Trophoblast cell (in vitro differentiated cells and primary cell): ENCODE data around the gene XRN2.

Experiments used
- DNase-seq, 2 donors: peaks; one replicate each; pipeline ENCODE4 v3.0.0-alpha.2; 2016
- H2AFZ ChIP-seq: 2 replicates; pipeline ENCODE4 v1.6.1; 2013; ENCODE audit warnings: low read length, moderate library complexity, mild to moderate bottlenecking; ENCODE audit not compliant: insufficient read depth, poor library complexity
- H2AK5ac ChIP-seq: 2 replicates; pipeline ENCODE4 v1.6.1; 2013; ENCODE audit warnings: mild to moderate bottlenecking, low read length
- H2BK120ac ChIP-seq: 2 replicates; pipeline ENCODE4 v1.6.1; 2013; ENCODE audit warnings: low read length, mild to moderate bottlenecking, moderate library complexity; ENCODE audit not compliant: insufficient read depth, poor library complexity
- H2BK12ac ChIP-seq: 2 replicates; pipeline ENCODE4 v1.6.1; 2013; ENCODE audit warnings: mild to moderate bottlenecking, low read length, moderate library complexity
- H2BK5ac ChIP-seq: 2 replicates; pipeline ENCODE4 v1.6.1; 2013; ENCODE audit warnings: low read length, low read depth, moderate library complexity, mild to moderate bottlenecking; ENCODE audit not compliant: poor library complexity
- H3K14ac ChIP-seq: 2 replicates; pipeline ENCODE4 v1.6.1; 2013; ENCODE audit warnings: mild to moderate bottlenecking, low read length
- H3K18ac ChIP-seq: 2 replicates; pipeline ENCODE4 v1.6.1; 2013; ENCODE audit warnings: mild to moderate bottlenecking, low read length
- H3K23ac ChIP-seq: 2 replicates; pipeline ENCODE4 v1.6.1; 2013; ENCODE audit warnings: low read length
- H3K27ac ChIP-seq: 2 replicates; pipeline ENCODE4 v1.5.1; 2013; ENCODE audit warnings: low read depth, mild to moderate bottlenecking, inconsistent platforms, low read length, moderate library complexity
- H3K27me3 ChIP-seq: 2 replicates; pipeline ENCODE4 v1.6.1; 2013; ENCODE audit warnings: inconsistent platforms, mild to moderate bottlenecking, low read length, moderate library complexity; ENCODE audit not compliant: insufficient read depth
- H3K36me3 ChIP-seq, 2 experiments: 1 replicate in 1 of 2; 2 replicates in 1 of 2; pipeline ENCODE4 v1.6.1; 2013; ENCODE audit warnings: low read length in 2 of 2, mild to moderate bottlenecking in 2 of 2, moderate library complexity in 1 of 2; ENCODE audit not compliant: insufficient read depth in 2 of 2, control insufficient read depth in 1 of 2
- H3K4ac ChIP-seq: 2 replicates; pipeline ENCODE4 v1.6.1; 2013; ENCODE audit warnings: low read depth, mild to moderate bottlenecking, low read length, moderate library complexity
- H3K4me1 ChIP-seq, 2 experiments: 1 replicate in 1 of 2; 2 replicates in 1 of 2; pipeline ENCODE4 v1.6.1; 2013; ENCODE audit warnings: low read length in 2 of 2, mild to moderate bottlenecking in 2 of 2, moderate library complexity in 1 of 2; ENCODE audit not compliant: insufficient read depth in 2 of 2, control insufficient read depth in 1 of 2
- H3K4me2 ChIP-seq: 2 replicates; pipeline ENCODE4 v1.6.1; 2013; ENCODE audit warnings: inconsistent platforms, mild to moderate bottlenecking, low read length, moderate library complexity
- H3K4me3 ChIP-seq: 2 replicates; pipeline ENCODE4 v1.5.1; 2013; ENCODE audit warnings: mild to moderate bottlenecking, low read depth, low read length, inconsistent platforms
- H3K79me1 ChIP-seq: one replicate; pipeline ENCODE4 v1.6.1; 2013; ENCODE audit warnings: low read length
- H3K79me2 ChIP-seq: 2 replicates; pipeline ENCODE4 v1.6.1; 2013; ENCODE audit warnings: low read length, mild to moderate bottlenecking; ENCODE audit not compliant: control insufficient read depth, insufficient read depth, poor library complexity
- H3K9ac ChIP-seq: 2 replicates; pipeline ENCODE4 v1.6.1; 2013; ENCODE audit warnings: mild to moderate bottlenecking, low read length
- H3K9me3 ChIP-seq: 2 replicates; pipeline ENCODE4 v1.6.1; 2013; ENCODE audit warnings: low read depth, mild to moderate bottlenecking, control low read depth, inconsistent platforms, low read length; ENCODE audit not compliant: insufficient read depth
- H4K12ac ChIP-seq: 2 replicates; pipeline ENCODE4 v1.6.1; 2013; ENCODE audit warnings: low read depth, mild to moderate bottlenecking, low read length, moderate library complexity
- H4K8ac ChIP-seq: 2 replicates; pipeline ENCODE4 v1.6.1; 2013; ENCODE audit warnings: low read depth, mild to moderate bottlenecking, low read length, moderate library complexity
- H4K91ac ChIP-seq: one replicate; pipeline ENCODE4 v1.6.1; 2013; ENCODE audit warnings: low read depth, mild to moderate bottlenecking, low read length, moderate library complexity
- WGBS: extraction: QIAGEN DNeasy Blood & Tissue Kit; methylation state at CpG from one replicate; pipeline ENCODE4 v1.1.7; 2013; ENCODE audit warnings: missing lambda C conversion rate; ENCODE audit not compliant: insufficient read length, insufficient coverage; ENCODE audit errors: extremely low coverage; 5-methylcytosine and 5-hydroxymethylcytosine counted together

XRN2 gene

GRCh38 chr20:21357844-21358243 is 54.7 kb downstream of the XRN2 start:
- Histone ChIP-seq H3K9me3 (no peaks in the 10 kb centered on the region), H3K79me1 (no peaks in the 10 kb centered on the region), H2BK5ac (no peak overlapping the region), H2BK12ac (no peak overlapping the region), H3K27ac (no peak overlapping the region), H3K79me2 (no peaks in the 10 kb centered on the region), H3K18ac (no peak overlapping the region), H3K27me3 (no peaks in the 10 kb centered on the region), H2BK120ac (no peak overlapping the region), H4K91ac (no peak overlapping the region), H3K9ac (no peak overlapping the region), H3K4ac (no peak overlapping the region), H2AK5ac (no peak overlapping the region), H3K36me3 (peaks cover 6 to 13% of the 10 kb centered on the region in 2 experiments), H2AFZ (no peak overlapping the region), H3K4me2 (no peak overlapping the region), H3K4me3 (no peak overlapping the region), H3K4me1 (no peaks in the 10 kb centered on the region), H3K23ac (no peak overlapping the region), H3K14ac (no peak overlapping the region), H4K8ac (no peak overlapping the region), H4K12ac (no peak overlapping the region)
- DNase-seq = peak in 1 of 2 donors; percentile 12
- no CpG with 5 or more reads among the region's 1 CpG for WGBS

GRCh38 chr20:21358737-21359136 is 55.6 kb downstream of the XRN2 start:
- H2AFZ ChIP-seq = no peak overlapping the region
- no peak overlapping the region for H4K12ac ChIP-seq
- no peaks in the 10 kb centered on the region for H3K9me3 ChIP-seq
- no peaks in the 10 kb centered on the region for H3K4me1 ChIP-seq
- H3K79me2 ChIP-seq = no peaks in the 10 kb centered on the region
- H3K79me1 ChIP-seq = no peaks in the 10 kb centered on the region
- WGBS = no CpG with 5 or more reads among the region's 5 CpGs
- H3K18ac ChIP-seq = no peak overlapping the region
- no peaks in the 10 kb centered on the region for H3K27me3 ChIP-seq
- no peak overlapping the region for H3K27ac ChIP-seq
- no peak overlapping the region for H3K23ac ChIP-seq
- no peak overlapping the region for H3K9ac ChIP-seq
- no peak overlapping the region for H2BK5ac ChIP-seq
- H2BK12ac ChIP-seq = no peak overlapping the region
- H3K14ac ChIP-seq = no peak overlapping the region
- no peak overlapping the region for H4K8ac ChIP-seq
- H3K36me3 ChIP-seq = peaks cover 7 to 16% of the 10 kb centered on the region in 2 experiments
- no peak overlapping the region for H3K4ac ChIP-seq
- no peak overlapping the region for H3K4me3 ChIP-seq
- H4K91ac ChIP-seq = no peak overlapping the region
- H2AK5ac ChIP-seq = no peak overlapping the region
- H2BK120ac ChIP-seq = no peak overlapping the region
- DNase-seq = no peak
- H3K4me2 ChIP-seq = no peak overlapping the region

DNA sequence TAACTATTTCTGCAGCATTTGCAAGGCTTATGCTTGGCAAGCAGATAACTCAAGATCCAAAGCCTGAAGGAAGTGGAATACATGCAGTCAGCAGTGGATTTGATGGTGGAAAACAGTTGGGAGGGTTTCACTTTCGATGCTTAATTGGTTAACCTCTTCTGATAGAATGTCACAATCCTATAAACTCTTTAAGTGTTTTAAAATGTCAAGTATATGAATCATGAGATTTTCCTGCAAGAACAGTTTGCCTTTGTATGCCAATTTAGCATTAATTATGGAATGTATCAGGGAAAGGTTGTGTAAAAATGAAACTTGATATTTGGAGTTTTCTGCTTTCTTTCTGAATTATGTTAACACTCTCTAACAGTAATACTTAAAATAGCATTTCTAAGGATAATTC is 57.6 kb downstream of the XRN2 start:
- Histone ChIP-seq H3K18ac (no peak overlapping the region), H3K4ac (no peak overlapping the region), H3K4me3 (no peak overlapping the region), H3K9ac (no peak overlapping the region), H3K79me2 (no peaks in the 10 kb centered on the region), H3K36me3 (peaks cover 12 to 21% of the 10 kb centered on the region in 2 experiments), H2BK120ac (no peak overlapping the region), H4K8ac (no peak overlapping the region), H2AK5ac (no peak overlapping the region), H3K27ac (no peak overlapping the region), H2AFZ (no peak overlapping the region), H4K91ac (no peak overlapping the region), H3K4me1 (no peaks in the 10 kb centered on the region), H3K23ac (no peak overlapping the region), H3K14ac (no peak overlapping the region), H4K12ac (no peak overlapping the region), H3K79me1 (no peaks in the 10 kb centered on the region), H3K27me3 (no peaks in the 10 kb centered on the region), H2BK5ac (no peak overlapping the region), H3K4me2 (no peak overlapping the region), H3K9me3 (no peaks in the 10 kb centered on the region), H2BK12ac (no peak overlapping the region)
- DNase-seq = no peak
- no CpG with 5 or more reads among the region's 1 CpG for WGBS

GRCh38 chr20:21361266-21361665 is 58.1 kb downstream of the XRN2 start:
- no peak overlapping the region for H2AK5ac ChIP-seq
- H3K79me2 ChIP-seq = no peaks in the 10 kb centered on the region
- no peak overlapping the region for H2BK12ac ChIP-seq
- H3K79me1 ChIP-seq = no peaks in the 10 kb centered on the region
- no peak overlapping the region for H2AFZ ChIP-seq
- H3K4ac ChIP-seq = no peak overlapping the region
- no CpG with 5 or more reads among the region's 2 CpGs for WGBS
- H3K14ac ChIP-seq = no peak overlapping the region
- H4K12ac ChIP-seq = no peak overlapping the region
- no peak overlapping the region for H3K18ac ChIP-seq
- H4K91ac ChIP-seq = no peak overlapping the region
- no peak overlapping the region for H2BK5ac ChIP-seq
- H3K23ac ChIP-seq = no peak overlapping the region
- no peaks in the 10 kb centered on the region for H3K27me3 ChIP-seq
- no peak overlapping the region for H4K8ac ChIP-seq
- no peak overlapping the region for H3K4me2 ChIP-seq
- no peak overlapping the region for H3K9ac ChIP-seq
- DNase-seq = no peak
- no peak overlapping the region for H2BK120ac ChIP-seq
- peaks cover 14 to 21% of the 10 kb centered on the region in 2 experiments for H3K36me3 ChIP-seq
- no peak overlapping the region for H3K27ac ChIP-seq
- H3K9me3 ChIP-seq = no peaks in the 10 kb centered on the region
- no peaks in the 10 kb centered on the region for H3K4me1 ChIP-seq
- no peak overlapping the region for H3K4me3 ChIP-seq
